ENCODE measurements around the gene NUBP2. TPM values are rescaled to one million over a fixed set of nuclear protein-coding genes. Genes with fewer than 3 reads are reported as not detected.

The NUBP2 gene
- total RNA-seq, 2 experiments from 2014 or later: 40.8 to 43.5 TPM

DNA sequence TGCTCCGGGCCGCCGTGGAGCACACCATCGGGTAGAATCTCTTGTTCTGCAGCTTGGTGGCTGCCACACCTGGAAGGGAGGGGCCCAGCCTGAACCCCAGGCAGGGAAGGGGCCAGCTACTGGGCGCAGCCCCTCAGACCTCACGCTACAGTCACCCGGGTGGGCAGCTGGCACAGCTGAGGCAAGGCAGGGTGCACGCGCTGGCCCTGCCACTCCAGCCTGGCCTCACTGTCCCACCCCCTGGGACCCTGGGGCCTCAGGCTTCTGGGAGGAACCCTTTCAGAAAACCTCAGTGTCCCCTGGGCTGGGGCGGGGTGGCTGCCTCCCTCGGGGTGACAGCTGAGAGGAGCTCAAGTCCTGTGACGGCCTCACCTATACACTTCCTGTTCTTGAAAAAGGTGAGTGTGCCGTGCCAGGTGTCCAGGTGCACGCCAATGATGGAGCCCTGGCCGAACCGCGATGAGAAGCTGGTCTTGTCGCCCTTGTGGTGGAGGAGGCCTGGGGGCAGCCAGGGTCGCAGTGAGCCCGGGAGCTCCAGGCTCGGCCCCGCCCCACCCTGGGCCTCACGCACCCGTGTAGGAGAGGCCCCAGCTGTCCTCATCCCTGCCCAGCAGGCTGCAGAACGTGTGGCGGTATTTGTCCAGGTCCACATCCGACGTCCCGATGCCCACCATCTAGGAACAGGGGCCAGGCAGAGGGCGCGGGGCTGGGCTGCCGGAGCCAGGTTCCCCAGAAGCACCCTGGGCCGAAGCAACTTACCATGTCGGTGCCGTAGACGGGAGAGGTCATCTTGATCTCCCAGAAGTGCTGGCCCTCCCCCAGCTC lies 5.2 kb upstream of the NUBP2 start:
- Mint-ChIP-seq H3K27me3 (no peaks in the 10 kb centered on the region), H3K4me3 (no peak overlapping the region), H3K36me3 (ENCODE audit: low read depth) (peaks cover 5% of the 10 kb centered on the region), H3K27ac (no peak overlapping the region), H3K9me3 (no peaks in the 10 kb centered on the region), H3K4me1 (peaks cover 16% of the 10 kb centered on the region)
- DNase-seq: no peak
- CTCF ChIA-PET: no interaction called here
- POLR2A ChIA-PET: no interaction called here

DNA sequence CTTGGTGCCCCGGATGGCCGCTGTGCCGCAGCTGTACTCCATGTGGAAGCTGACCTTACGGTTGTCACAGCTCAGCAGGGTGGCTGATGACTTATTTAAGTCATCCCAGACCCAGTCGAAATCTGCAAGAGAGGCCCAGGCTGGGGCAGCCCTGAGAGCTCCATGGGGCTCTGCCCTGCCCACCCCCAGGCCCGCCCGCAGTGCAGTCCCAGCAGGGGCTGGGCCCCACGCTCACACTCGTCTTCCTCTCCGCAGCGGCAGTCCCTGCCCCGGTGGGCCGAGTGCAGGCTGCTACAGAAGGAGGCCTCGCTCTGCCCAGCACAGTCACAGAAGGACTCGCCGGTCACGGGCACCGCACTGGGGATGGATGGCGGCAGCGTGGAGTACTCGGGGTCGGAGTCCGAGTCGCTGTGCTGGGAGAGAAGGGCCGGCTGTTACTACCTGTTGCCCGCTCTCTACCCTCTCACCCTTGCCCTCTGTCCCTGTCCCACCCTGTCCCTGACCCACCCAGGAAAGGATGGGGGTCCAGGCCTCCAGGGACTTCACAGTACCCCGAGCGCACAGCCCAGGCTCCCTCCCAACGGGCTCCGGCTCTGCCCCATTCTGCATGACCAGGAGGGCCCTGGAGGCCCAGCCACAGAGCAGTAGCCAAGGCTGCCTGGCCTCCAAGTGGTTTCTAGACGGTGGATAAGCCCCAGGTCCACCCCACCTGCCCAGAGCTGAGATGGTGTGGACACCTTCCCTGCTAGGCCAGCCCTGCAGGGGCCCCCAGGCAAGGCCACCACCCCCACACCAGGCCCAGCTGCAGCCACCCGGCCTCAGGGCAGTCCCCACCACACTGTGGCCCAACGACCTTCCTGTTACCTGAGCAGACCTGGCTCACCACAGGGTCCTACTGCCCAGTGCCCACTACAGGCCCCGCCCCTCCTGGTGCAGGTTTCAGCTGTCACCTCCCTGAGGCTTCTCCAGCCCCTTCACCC lies 4.3 kb upstream of the NUBP2 start:
- Mint-ChIP-seq H3K9me3 (no peaks in the 10 kb centered on the region), H3K36me3 (ENCODE audit: low read depth) (peaks cover 8% of the 10 kb centered on the region), H3K27ac (no peak overlapping the region), H3K4me3 (peak overlapping the region; percentile 27), H3K4me1 (peaks cover 20% of the 10 kb centered on the region), H3K27me3 (no peaks in the 10 kb centered on the region)
- CTCF ChIA-PET: no interaction called here
- POLR2A ChIA-PET: no interaction called here
- DNase-seq: no peak

GRCh38 chr16:1779234-1779701 lies 3.5 kb upstream of the NUBP2 start:
- ChIA-PET CTCF (no interaction called here), POLR2A (no interaction called here)
- Mint-ChIP-seq H3K27ac (no peak overlapping the region), H3K4me1 (peaks cover 22% of the 10 kb centered on the region), H3K9me3 (no peaks in the 10 kb centered on the region), H3K36me3 (ENCODE audit: low read depth) (peaks cover 8% of the 10 kb centered on the region), H3K27me3 (no peaks in the 10 kb centered on the region), H3K4me3 (peak overlapping the region; percentile 27)
- no peak for DNase-seq

DNA sequence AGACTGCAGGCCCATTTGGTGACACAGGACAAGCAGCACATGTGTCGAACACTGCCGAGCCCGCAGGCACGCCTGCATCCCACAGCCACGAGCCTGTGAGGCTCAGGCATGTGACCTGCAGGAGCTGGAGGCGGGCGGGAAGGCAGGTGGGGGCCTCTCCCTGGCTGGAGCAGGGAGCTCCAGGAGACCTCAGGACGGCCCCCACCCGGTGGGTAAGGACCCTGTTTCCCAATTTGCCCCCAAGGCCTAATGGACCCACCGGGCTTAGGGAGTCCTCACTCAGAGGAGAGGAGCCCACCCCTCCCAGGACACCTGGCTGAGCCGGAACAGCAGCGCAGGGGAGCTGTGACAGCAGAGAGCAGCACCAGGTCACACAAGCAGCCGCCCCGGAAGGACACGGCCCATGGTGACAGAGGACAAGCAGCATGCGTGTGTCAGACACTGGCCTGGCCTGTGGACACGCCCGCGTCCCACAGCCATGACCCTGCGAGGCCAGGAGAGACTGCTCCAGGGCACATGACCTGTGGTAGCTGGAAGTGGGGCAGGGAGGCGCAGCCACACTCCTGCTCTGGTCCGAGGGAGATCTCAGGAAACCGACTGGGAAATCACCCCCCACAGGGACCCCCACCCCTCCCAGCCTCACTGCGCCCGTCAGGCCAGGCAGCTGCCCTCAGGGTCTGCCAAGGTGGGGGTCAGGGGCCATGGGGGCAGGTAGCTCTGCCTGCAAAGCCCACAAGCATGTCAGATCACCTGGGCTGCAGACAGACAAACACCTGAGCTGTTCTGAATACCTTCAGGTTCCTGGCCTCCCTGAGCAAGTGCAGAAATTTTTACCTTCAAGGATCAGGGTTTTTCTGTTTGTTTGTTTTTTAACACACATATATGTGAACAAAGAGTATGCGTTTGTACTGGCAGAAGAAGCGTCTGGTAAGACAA lies 2.8 kb upstream of the NUBP2 start:
- ChIA-PET POLR2A (interaction anchor here (0.6 to 1.0 kb wide), 2 partner anchors 74 to 185 kb away, joined by 3 read pairs; partner anchors contain the start of genes MAPK8IP3 and RPS2), CTCF (no interaction called here)
- Mint-ChIP-seq H3K36me3 (ENCODE audit: low read depth) (peaks cover 9% of the 10 kb centered on the region), H3K27me3 (no peaks in the 10 kb centered on the region), H3K9me3 (no peaks in the 10 kb centered on the region), H3K4me3 (peak overlapping the region; percentile 24), H3K27ac (no peak overlapping the region), H3K4me1 (peaks cover 20% of the 10 kb centered on the region)
- no peak for DNase-seq

GRCh38 chr16:1780677-1781072 lies 2.1 kb upstream of the NUBP2 start:
- Mint-ChIP-seq H3K4me3 (no peak overlapping the region), H3K9me3 (no peaks in the 10 kb centered on the region), H3K36me3 (ENCODE audit: low read depth) (peaks cover 10% of the 10 kb centered on the region), H3K27ac (no peak overlapping the region), H3K27me3 (no peaks in the 10 kb centered on the region), H3K4me1 (peaks cover 22% of the 10 kb centered on the region)
- ChIA-PET POLR2A (interaction anchor here (1.0 to 5.1 kb wide), 2 partner anchors 9 to 75 kb away, joined by 3 to 101 read pairs; partner anchors contain the start of genes EME2, MAPK8IP3, MRPS34 and NME3), CTCF (no interaction called here)
- DNase-seq: no peak

GRCh38 chr16:1781254-1781653 lies 1.5 kb upstream of the NUBP2 start:
- Mint-ChIP-seq H3K4me3 (peak overlapping the region; percentile 84), H3K27me3 (no peaks in the 10 kb centered on the region), H3K36me3 (ENCODE audit: low read depth) (peaks cover 10% of the 10 kb centered on the region), H3K27ac (peak overlapping the region; percentile 76), H3K9me3 (no peaks in the 10 kb centered on the region), H3K4me1 (peaks cover 22% of the 10 kb centered on the region)
- no peak for DNase-seq
- ChIA-PET POLR2A (interaction anchor here (0.7 to 5.1 kb wide), 4 partner anchors 9 to 374 kb away, joined by 4 to 101 read pairs (median 8); partner anchors contain the start of genes EME2, MRPS34, NME3 and RPS2), CTCF (interaction anchor here (2.7 kb wide), 1 partner anchor 7 kb away, joined by 16 read pairs; no protein-coding TSS in a partner anchor)

DNA sequence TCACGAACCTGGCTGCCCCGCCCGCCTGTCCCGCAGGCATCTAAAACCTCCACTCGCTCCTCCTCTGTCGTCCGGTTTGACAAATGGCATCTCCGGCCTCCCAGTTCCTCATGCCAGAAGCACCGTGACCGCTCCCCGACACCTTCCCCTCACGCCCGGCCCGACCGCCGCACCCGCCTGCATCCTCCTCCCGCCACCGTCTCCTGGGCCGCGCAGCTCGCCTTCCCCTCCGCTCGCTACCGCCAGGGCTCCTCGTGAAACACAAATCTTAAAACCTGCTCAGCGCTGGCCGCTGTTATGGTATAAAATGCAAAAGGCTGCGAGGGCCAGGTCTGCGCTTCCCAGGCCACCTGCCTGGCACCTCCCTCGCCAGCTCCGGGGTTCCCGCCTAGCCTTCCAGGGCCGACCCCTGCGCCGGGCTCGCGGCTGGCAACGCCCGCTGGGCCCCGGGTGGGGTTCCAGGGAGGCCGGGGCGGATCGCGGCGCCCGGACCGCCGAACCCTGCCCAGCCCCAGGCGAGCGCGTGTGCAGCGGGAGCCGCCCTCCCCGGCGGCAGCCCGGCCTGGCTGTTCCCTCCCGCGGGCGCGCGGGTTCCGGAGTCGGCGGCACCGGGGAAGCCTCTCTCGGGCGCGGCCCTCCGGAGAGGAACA lies 877 bp upstream of the NUBP2 start:
- DNase-seq: peak; percentile 38
- peaks cover 22% of the 10 kb centered on the region for H3K4me1 Mint-ChIP-seq
- POLR2A ChIA-PET: interaction anchor here (0.7 to 5.1 kb wide), 20 partner anchors 9 to 678 kb away, joined by 3 to 101 read pairs (median 5); partner anchors contain the start of genes EME2, FAHD1, HAGH and IGFALS
- H3K27me3 Mint-ChIP-seq: no peaks in the 10 kb centered on the region
- H3K36me3 Mint-ChIP-seq (ENCODE audit: low read depth): peaks cover 6% of the 10 kb centered on the region
- H3K27ac Mint-ChIP-seq: peak overlapping the region; percentile 76
- H3K9me3 Mint-ChIP-seq: no peaks in the 10 kb centered on the region
- CTCF ChIA-PET: interaction anchor here (0.8 to 2.7 kb wide), 7 partner anchors 8 to 361 kb away, joined by 3 to 32 read pairs (median 4); partner anchors contain the start of genes EME2, FAHD1, MAPK8IP3 and MRPS34
- H3K4me3 Mint-ChIP-seq: peak overlapping the region; percentile 91

DNA sequence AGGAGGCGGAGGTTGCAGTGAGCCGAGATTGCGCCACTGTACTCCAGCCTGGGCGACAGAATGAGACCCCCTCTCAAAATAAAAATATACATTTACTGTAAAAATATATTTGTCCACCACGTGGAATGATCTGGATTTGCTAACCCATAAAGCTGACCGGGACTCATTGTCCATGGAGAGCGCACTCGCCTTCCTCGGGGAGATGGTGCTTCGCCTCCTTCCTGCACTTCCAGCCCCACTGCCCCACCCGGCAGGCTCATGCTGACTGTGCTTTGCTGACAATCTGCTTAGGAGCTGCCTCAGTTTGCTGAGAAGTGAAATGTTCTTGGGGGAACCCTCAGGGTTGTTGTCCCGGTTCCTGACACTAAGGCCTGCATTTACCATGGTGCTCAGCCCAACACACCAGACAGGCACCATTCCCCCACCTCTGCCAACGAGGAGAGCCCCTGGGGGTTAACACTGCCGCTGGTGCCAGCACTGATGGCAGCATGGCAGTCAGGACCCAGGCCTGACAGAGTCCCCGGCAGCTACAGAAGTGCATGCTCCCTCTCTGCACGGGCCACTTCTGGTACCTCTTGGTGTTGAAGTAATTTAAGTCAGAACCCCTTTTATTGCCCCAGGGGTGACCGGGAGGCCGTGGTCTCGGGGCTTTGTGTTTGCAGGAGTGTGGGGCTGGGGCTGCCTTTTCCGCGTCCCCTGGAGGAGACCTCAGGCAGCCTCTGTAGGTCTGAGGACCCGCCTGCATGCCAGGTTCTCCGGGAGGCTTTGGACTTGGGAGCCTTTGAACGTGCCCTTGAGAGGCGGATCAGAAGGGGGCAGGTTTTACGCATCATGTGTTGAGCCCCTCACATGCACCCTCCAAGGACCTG lies 2.5 kb downstream of the NUBP2 start:
- Mint-ChIP-seq H3K27ac (peak overlapping the region; percentile 3), H3K36me3 (ENCODE audit: low read depth) (peaks cover 10% of the 10 kb centered on the region), H3K4me3 (peak overlapping the region; percentile 56), H3K4me1 (peaks cover 22% of the 10 kb centered on the region), H3K27me3 (no peaks in the 10 kb centered on the region), H3K9me3 (no peaks in the 10 kb centered on the region)
- no peak for DNase-seq
- ChIA-PET POLR2A (interaction anchor here (0.6 to 5.1 kb wide), 3 partner anchors 13 to 311 kb away, joined by 3 to 101 read pairs (median 20); partner anchors contain the start of genes EME2, FAHD1, HAGH and MRPS34), CTCF (interaction anchor here (0.5 kb wide), 1 partner anchor 126 kb away, joined by 3 read pairs; no protein-coding TSS in a partner anchor)

DNA sequence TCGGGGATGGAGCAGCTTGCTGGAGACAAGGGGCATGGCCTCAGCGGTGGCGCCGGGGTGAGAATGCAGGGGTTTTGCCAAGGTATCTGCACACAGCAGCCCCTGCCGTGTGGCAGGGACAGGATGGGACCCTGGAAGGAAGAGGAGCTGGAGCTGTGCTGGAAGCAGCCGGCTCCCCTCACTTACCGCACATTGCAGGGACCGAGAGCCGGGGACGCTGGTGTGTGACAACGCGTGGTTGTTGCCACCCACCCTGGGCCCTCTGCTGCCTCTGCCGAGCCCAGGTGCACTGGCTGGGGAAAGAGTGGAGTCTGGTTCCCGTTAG lies 3.0 kb downstream of the NUBP2 start:
- no peaks in the 10 kb centered on the region for H3K9me3 Mint-ChIP-seq
- CTCF ChIA-PET: interaction anchor here (0.5 kb wide), 1 partner anchor 125 kb away, joined by 3 read pairs; no protein-coding TSS in a partner anchor
- DNase-seq: no peak
- H3K4me3 Mint-ChIP-seq: no peak overlapping the region
- POLR2A ChIA-PET: interaction anchor here (5.1 kb wide), 1 partner anchor 14 kb away, joined by 101 read pairs; the partner anchor contains the start of genes EME2, MRPS34 and NME3
- H3K36me3 Mint-ChIP-seq (ENCODE audit: low read depth): peaks cover 10% of the 10 kb centered on the region
- H3K27ac Mint-ChIP-seq: peak overlapping the region; percentile 3
- no peaks in the 10 kb centered on the region for H3K27me3 Mint-ChIP-seq
- H3K4me1 Mint-ChIP-seq: peaks cover 22% of the 10 kb centered on the region

- ChIA-PET POLR2A (no interaction called here), CTCF (no interaction called here)
- H3K9me3 Mint-ChIP-seq: no peaks in the 10 kb centered on the region
- peaks cover 18% of the 10 kb centered on the region for H3K4me1 Mint-ChIP-seq
- H3K27ac Mint-ChIP-seq: no peak overlapping the region
- no peaks in the 10 kb centered on the region for H3K27me3 Mint-ChIP-seq
- peaks cover 10% of the 10 kb centered on the region for H3K36me3 Mint-ChIP-seq (ENCODE audit: low read depth)
- no peak overlapping the region for H3K4me3 Mint-ChIP-seq
- no peak for DNase-seq
Observed at GRCh38 chr16:1786242-1787055, 3.7 kb downstream of the NUBP2 start.

Data from activated CD4-positive, alpha-beta memory T cell treated with anti-CD3 and anti-CD28 coated beads, Interleukin-2, amount 10 ng/mL, durations not matched to agents 7 days and 5 days (primary cell).